Islet of Langerhans (tissue), 1 donor: ENCODE data around the gene ATP9B.
A peak's percentile ranks its signal among the peaks of the same experiment; 100 is the strongest.

Source experiments
- FAIRE-seq: peaks from one replicate; lab custom pipeline; 2011; peaks lifted over from hg19 to GRCh38; lab: Jason Lieb, UNC

Gene ATP9B

GRCh38 chr18:79199691-79200374 lies 130.6 kb downstream of the ATP9B start:
- no peak for FAIRE-seq

GRCh38 chr18:79200546-79201268 lies 131.5 kb downstream of the ATP9B start:
- no peak for FAIRE-seq

- FAIRE-seq = no peak
Measured at GRCh38 chr18:79203017-79203605, 133.9 kb downstream of the ATP9B start.

DNA sequence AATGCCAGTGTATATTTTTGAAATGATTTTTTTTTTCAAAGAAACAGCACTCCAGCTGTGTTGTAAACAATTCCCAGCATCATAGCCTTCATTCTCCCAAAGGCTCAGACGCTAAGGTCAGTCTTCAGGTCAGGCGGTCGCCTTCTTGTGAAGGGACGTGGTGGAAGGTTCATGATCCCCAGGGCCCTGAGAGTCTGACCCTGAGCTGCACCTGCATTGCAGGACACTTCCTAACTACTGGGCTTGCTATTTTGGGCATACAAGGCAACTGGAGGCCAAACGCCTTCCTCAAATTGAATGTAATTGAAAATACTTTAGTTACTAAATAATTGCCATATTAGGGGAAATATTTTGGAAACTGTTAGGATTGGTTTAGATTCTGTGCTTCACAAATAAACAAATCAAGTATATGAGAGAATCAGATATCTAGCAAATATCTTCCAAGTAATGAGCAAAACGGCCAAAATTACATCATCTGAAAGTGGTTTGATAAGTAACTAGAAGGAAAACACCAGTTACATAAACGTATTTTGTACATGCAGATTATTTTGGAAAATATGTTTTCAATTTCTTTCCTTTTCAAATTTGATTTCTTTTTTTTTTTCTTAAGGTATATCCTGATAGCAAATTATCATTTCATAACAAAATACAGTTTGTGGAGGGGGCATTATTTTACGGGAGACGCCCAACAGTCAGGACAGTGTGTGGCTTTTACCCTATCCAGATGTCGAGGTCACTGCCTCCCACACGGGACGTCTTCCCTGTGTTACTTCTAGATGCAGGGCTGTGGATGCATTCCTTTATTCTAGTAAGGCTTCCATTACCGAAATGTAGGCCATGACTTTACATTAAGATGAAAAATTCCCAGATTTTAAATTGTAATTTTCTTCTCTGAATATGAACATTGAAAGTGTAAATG lies 136.0 kb downstream of the ATP9B start:
- FAIRE-seq = no peak

- FAIRE-seq = no peak
Measured at GRCh38 chr18:79206444-79206843, 137.2 kb downstream of the ATP9B start.

GRCh38 chr18:79208906-79209305 lies 139.7 kb downstream of the ATP9B start:
- FAIRE-seq = no peak

DNA sequence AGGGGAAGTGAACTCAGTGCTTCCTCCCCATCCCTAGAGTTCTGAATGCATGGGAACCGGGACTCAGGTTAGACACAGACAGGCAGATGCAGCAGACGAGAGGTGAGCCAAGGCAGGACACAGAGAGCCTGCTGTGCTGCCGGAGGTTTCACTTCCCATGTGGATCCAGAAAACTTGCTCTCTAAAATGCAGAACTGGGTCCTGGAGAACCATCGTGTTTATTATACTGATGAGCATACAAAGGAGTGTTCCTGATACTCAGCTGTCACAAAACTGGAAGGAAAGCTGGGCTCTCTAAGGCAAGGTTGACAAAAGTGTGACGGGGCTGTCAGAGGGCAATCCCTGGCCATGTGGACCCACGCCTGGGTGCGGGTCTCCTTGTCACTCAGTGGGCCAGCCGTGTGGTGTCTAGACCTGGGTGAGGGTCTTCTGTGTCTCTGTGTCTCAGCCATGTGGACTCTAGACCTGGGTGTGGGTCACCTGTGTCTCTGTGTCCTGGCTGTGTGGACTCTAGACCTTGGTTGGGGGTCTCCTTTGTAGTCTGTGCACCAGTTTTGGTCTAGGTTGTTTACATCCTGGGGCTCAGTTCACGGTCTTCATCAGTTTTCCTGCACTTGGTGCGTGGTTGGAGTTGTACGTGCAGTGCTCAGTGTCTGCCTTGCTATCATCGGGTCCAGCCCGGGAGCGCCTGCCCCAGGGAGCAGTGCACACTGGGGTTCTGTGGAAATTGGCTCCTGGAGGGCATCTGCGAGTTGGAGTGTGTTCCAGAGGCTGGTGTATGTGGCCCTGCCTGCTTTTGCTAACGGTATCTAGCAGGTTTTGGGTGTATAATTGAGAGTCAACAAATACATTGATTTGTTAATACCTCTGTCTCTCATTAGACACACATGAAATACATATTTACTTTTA lies 141.1 kb downstream of the ATP9B start:
- no peak for FAIRE-seq

- no peak for FAIRE-seq
Measured at GRCh38 chr18:79211844-79212243, 142.7 kb downstream of the ATP9B start.

GRCh38 chr18:79214056-79214455 lies 144.9 kb downstream of the ATP9B start:
- peak; percentile 17 for FAIRE-seq

DNA sequence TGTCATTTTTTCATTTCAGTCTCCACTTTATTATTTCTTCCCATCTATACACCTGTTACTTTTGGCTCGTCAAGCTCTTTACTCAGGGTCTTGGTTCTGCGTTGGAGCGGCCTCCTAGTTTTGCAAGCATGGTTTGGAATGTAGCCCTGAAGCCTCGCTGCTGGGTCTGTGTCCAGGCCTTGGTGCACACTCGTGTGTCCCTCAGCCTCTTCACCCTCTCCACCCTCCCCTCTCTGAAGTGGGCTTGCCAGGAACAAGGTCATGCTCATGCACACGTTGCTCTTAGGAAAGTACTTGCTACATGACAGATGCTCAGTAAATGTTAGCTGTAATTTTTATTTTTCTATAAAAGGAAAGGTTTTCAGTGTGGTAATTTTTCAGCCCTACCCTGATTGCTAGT lies 147.0 kb downstream of the ATP9B start:
- FAIRE-seq = no peak

- no peak for FAIRE-seq
Measured at GRCh38 chr18:79217979-79218604, 148.9 kb downstream of the ATP9B start.

- no peak for FAIRE-seq
Measured at GRCh38 chr18:79218605-79219190, 149.5 kb downstream of the ATP9B start.

DNA sequence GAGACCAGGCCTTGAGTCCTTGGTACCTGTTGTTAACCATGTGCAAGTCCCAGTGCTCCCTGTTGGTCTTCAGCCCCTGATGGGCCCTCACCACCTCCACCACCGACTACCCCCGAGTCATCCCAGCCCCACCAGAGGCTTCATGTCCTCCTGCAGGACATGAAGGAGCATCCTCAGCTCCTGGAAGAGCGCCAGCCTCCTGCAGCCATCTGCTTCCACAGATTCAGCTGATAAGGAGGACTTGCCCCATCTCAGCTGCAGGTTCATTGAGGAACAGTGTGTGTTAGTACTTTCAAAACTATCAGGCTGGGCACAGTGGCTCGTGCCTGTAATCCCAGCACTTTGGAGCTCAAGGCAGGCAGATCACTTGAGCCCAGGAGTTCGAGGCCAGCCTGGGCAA lies 151.9 kb downstream of the ATP9B start:
- FAIRE-seq = no peak

- no peak for FAIRE-seq
Measured at GRCh38 chr18:79222790-79223189, 153.6 kb downstream of the ATP9B start.

DNA sequence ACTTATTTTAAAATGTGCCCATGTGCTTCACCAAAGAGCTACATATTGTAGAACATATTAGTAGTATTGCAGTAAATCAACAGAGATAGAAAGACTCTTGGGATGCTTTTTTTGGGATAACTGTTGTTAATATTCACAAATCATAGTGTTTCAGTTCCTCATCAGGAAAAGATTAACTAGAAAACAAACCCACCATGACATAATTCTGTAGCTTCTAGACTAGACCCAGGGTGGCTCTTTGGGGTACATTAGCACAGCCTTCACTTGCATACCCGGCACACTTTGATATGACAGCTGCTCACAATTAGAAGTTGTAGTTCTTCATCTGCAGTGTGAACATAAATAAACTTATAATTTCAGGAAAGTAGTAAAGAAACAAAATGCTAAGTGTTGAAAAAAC lies 154.2 kb downstream of the ATP9B start:
- no peak for FAIRE-seq

- FAIRE-seq = no peak
Measured at GRCh38 chr18:79224381-79224780, 155.2 kb downstream of the ATP9B start.

GRCh38 chr18:79227621-79228020 lies 158.4 kb downstream of the ATP9B start:
- no peak for FAIRE-seq

DNA sequence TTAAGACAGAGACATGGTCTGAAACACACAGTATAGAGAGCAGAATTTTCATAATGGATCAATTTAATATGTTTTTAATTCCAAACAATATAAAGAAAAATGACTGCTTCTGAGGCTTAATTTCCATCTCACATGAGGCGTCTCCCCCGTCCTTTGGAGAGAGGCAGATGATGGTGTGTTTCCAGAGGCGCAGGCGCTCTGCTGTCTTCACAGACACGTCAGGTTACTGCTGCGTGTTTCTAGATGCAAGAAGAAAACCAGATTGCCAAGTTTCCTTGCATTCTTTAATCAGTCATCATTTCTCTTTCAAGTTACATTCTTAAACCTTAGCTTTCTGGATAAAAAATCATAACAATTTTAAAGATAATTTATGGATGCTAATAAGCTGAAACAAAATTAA lies 160.2 kb downstream of the ATP9B start:
- no peak for FAIRE-seq

DNA sequence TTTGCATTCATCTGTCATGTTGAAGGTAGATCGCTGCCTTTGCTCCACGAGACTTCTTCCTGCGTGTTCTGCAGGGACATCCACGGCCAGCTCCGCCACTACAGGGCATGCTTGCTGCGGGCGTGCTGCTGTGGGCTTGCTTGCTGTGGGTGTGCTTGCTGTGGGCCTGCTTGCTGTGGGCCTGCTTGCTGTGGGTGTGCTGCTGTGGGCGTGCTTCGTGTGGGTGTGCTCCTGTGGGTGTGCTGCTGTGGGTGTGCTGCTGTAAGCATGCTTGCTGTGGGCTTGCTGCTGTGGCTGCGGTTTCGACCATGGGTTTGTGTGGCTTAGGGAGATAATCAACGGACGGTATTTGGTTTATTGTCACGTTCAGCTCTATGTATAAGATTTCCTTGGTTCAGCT lies 165.2 kb downstream of the ATP9B start:
- no peak for FAIRE-seq

GRCh38 chr18:79239631-79240030 lies 170.4 kb downstream of the ATP9B start:
- no peak for FAIRE-seq

DNA sequence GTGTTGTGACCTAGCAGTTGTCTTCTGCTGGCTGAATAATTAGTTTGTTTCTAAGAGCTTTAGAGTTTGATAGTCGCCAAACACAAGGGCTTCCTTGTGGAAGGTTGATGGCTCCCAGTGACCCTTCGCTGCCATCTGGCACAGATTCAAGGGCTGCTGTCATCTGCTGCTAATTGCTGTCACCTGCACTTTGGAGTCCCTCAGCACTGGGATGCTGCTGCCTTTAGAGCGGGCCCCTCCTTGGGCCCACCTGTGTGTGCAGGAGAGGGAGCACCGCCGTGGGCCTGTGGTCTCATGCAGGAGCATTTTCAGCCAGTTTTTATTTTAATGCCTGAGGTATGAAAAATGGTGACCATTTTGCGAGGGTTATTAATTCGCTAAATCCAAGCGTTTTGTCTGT lies 172.6 kb downstream of the ATP9B start:
- FAIRE-seq = no peak
